ENCODE results near the gene MUS81. TPM values are rescaled to one million over a fixed set of nuclear protein-coding genes. Genes with fewer than 3 reads are reported as not detected.

MUS81 gene
- total RNA-seq, 4 donors from 2014 or later: 68.3 to 101 (median 78.9) TPM

GRCh38 chr11:65857853-65858680 lies 2.2 kb upstream of the MUS81 start, which contains the start of gene CFL1:
TSS of gene CFL1 (minus strand) at chr11:65858180. CDS start at chr11:65858099, 81 bp downstream.
- Histone ChIP-seq H3K9me3 (no peaks in the 10 kb centered on the region), H3K4me3 (peak within 1 kb of the TSS; percentile 80 to 97 (median 90)), H3K4me1 (peaks cover 3 to 53% (median 19%) of the 10 kb centered on the region in 4 donors), H3K36me3 (peaks cover 0 to 47% (median 0%) of the 10 kb centered on the region in 3 donors), H3K27ac (peak within 1 kb of the TSS; percentile 95 to 99 (median 97)), H3K27me3 (no peaks in the 10 kb centered on the region)
- peak; percentile 97 to 99 (median 99) for DNase-seq
- TF ChIP-seq CTCF (IDR thresholded peaks at IDR 0.05) (peak in 2 of 6 experiments; percentile 1 to 2), POLR2A (IDR thresholded peaks at IDR 0.05) (peak; percentile 99 to 100)

GRCh38 chr11:65858681-65859087 lies 1.5 kb upstream of the MUS81 start:
- no peak for DNase-seq
- H3K27me3 ChIP-seq: no peaks in the 10 kb centered on the region
- TF ChIP-seq CTCF (IDR thresholded peaks at IDR 0.05) (no peak), POLR2A (IDR thresholded peaks at IDR 0.05) (no peak)
- peaks cover 0 to 47% (median 19%) of the 10 kb centered on the region in 4 donors for H3K4me1 ChIP-seq
- no peaks in the 10 kb centered on the region for H3K9me3 ChIP-seq
- H3K27ac ChIP-seq: peak overlapping the region; percentile 95 to 99 (median 97)
- peak overlapping the region; percentile 80 to 97 (median 90) for H3K4me3 ChIP-seq
- peaks cover 0 to 47% (median 0%) of the 10 kb centered on the region in 3 donors for H3K36me3 ChIP-seq

- TF ChIP-seq POLR2A (IDR thresholded peaks at IDR 0.05): peak; percentile 83 to 89
- peak in 2 of 6 experiments; percentile 7 to 25 for TF ChIP-seq CTCF (IDR thresholded peaks at IDR 0.05)
- Histone ChIP-seq H3K27ac (peak overlapping the region; percentile 95 to 99 (median 97)), H3K4me3 (peak overlapping the region; percentile 80 to 97 (median 90)), H3K4me1 (peaks cover 0 to 46% (median 19%) of the 10 kb centered on the region in 4 donors), H3K27me3 (no peaks in the 10 kb centered on the region), H3K9me3 (no peaks in the 10 kb centered on the region), H3K36me3 (peaks cover 0 to 47% (median 0%) of the 10 kb centered on the region in 3 donors)
- peak; percentile 98 to 100 (median 100) for DNase-seq
Measured at GRCh38 chr11:65859095-65859811, 980 bp upstream of the MUS81 start.

- Histone ChIP-seq H3K36me3 (peaks cover 0 to 47% (median 0%) of the 10 kb centered on the region in 3 donors), H3K4me1 (peaks cover 0 to 42% (median 19%) of the 10 kb centered on the region in 4 donors)
- DNase-seq: peak in 2 of 3 donors; percentile 46 to 65
Measured at GRCh38 chr11:65859812-65860277, 388 bp upstream of the MUS81 start.

More at GRCh38 chr11:65859812-65860277, 388 bp upstream of the MUS81 start:
- H3K9me3 ChIP-seq: no peaks in the 10 kb centered on the region
- H3K27ac ChIP-seq: peak overlapping the region; percentile 95 to 99 (median 97)
- no peaks in the 10 kb centered on the region for H3K27me3 ChIP-seq
- TF ChIP-seq CTCF (IDR thresholded peaks at IDR 0.05) (no peak), POLR2A (IDR thresholded peaks at IDR 0.05) (no peak)
- peak overlapping the region; percentile 80 to 97 (median 90) for H3K4me3 ChIP-seq
